ENCODE data around the gene TBC1D13.

Gene TBC1D13, protein sequence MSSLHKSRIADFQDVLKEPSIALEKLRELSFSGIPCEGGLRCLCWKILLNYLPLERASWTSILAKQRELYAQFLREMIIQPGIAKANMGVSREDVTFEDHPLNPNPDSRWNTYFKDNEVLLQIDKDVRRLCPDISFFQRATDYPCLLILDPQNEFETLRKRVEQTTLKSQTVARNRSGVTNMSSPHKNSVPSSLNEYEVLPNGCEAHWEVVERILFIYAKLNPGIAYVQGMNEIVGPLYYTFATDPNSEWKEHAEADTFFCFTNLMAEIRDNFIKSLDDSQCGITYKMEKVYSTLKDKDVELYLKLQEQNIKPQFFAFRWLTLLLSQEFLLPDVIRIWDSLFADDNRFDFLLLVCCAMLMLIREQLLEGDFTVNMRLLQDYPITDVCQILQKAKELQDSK

DNA sequence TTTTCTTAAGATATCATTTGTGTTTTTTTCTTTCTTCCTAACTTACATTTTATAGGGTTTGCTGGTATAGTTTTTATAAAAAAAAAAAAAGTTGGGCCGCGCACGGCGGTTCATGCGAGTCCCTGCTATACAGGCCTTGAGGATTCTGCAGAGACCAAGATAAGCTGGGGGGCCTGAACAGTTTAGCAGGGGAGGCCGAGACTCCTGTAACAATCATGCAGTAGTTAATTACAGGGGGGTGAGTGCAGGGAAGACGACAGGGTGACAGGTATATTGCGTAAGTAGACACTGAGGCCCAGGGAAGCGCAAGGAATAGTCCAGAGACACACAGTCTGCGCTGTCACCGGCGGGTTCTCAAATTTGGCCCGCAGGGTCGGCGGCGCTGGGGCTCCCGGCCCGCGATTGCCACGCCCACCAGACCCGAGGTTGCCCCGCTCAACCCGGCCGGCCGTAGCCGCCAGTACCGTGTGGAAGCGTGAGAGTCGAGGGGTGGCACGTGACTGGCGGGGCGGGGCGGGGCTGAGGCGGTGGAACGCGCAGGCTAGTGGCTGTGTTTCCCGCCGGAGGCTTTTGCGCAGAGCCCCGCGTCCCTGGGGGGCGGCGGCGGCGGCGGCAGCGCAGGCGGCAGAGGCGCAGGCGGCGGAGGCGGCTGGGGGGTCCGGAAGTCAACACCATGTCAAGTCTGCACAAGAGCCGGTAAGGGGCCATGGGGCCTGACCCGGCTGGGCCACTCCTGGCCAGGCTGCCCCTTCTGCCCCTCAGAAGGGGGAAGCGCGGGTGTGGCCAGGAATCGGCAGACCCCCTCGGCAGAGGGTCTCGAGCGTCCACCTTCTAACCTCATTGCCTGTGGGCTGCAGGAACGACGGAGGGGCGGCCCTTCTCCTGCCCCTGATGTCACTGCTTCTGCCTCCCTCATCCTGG, at the start of gene TBC1D13:
TBC1D13 (plus strand) TSS at position 573 of the 921 bp plus-strand sequence; CDS start at position 674, 101 bp downstream.
- H3K27me3 ChIP-seq (ENCODE audit: insufficient read depth, poor library complexity, severe bottlenecking): no peaks in the 10 kb centered on the region
- ATAC-seq (ENCODE audit: low read depth) (peak; percentile 97), DNase-seq (ENCODE audit: low spot score) (peak; percentile 83)
- H3K9me3 ChIP-seq (ENCODE audit: severe bottlenecking): no peaks in the 10 kb centered on the region
- no peaks in the 10 kb centered on the region for H3K4me1 ChIP-seq (ENCODE audit: insufficient read depth, poor library complexity, severe bottlenecking)
- peaks cover 13% of the 10 kb centered on the region for H3K36me3 ChIP-seq (ENCODE audit: low read depth)
- TF ChIP-seq, protein P1, sequence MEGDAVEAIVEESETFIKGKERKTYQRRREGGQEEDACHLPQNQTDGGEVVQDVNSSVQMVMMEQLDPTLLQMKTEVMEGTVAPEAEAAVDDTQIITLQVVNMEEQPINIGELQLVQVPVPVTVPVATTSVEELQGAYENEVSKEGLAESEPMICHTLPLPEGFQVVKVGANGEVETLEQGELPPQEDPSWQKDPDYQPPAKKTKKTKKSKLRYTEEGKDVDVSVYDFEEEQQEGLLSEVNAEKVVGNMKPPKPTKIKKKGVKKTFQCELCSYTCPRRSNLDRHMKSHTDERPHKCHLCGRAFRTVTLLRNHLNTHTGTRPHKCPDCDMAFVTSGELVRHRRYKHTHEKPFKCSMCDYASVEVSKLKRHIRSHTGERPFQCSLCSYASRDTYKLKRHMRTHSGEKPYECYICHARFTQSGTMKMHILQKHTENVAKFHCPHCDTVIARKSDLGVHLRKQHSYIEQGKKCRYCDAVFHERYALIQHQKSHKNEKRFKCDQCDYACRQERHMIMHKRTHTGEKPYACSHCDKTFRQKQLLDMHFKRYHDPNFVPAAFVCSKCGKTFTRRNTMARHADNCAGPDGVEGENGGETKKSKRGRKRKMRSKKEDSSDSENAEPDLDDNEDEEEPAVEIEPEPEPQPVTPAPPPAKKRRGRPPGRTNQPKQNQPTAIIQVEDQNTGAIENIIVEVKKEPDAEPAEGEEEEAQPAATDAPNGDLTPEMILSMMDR (IDR thresholded peaks at IDR 0.05; ENCODE audit: poor library complexity, severe bottlenecking): no peak
- H3K27ac ChIP-seq (ENCODE audit: poor library complexity, severe bottlenecking): peak within 1 kb of the TSS; percentile 46
- H3K4me3 ChIP-seq (ENCODE audit: severe bottlenecking): peak within 1 kb of the TSS; percentile 100

DNA sequence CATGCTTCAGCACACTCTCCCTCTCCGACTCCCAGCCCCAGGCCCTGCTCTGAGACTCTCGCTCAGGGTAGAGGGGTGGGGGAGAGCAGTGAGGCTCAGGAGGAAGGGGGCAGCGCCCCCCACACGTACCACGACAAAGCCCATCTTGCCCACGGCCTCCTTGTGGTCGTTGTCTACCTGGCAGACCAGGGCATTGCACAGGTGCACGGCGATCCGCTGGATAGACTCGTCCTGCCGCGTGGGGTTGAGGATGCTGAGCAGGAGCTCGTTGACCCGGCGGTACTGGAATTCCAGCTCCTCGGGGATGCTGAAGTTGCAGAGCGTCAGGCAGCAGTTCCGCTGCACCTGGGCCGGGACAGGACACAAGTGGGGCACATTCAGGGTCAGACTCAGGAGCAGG, 44.7 kb upstream of the TBC1D13 start:
- H3K4me1 ChIP-seq (ENCODE audit: insufficient read depth, poor library complexity, severe bottlenecking): no peaks in the 10 kb centered on the region
- no peaks in the 10 kb centered on the region for H3K36me3 ChIP-seq (ENCODE audit: low read depth)
- H3K27me3 ChIP-seq (ENCODE audit: insufficient read depth, poor library complexity, severe bottlenecking): no peaks in the 10 kb centered on the region
- TF ChIP-seq, protein P1 (IDR thresholded peaks at IDR 0.05; ENCODE audit: poor library complexity, severe bottlenecking): no peak
- no peak overlapping the region for H3K27ac ChIP-seq (ENCODE audit: poor library complexity, severe bottlenecking)
- DNase-seq (ENCODE audit: low spot score): no peak
- no peak for ATAC-seq (ENCODE audit: low read depth)
- H3K9me3 ChIP-seq (ENCODE audit: severe bottlenecking): no peaks in the 10 kb centered on the region
- no peak overlapping the region for H3K4me3 ChIP-seq (ENCODE audit: severe bottlenecking)

DNA sequence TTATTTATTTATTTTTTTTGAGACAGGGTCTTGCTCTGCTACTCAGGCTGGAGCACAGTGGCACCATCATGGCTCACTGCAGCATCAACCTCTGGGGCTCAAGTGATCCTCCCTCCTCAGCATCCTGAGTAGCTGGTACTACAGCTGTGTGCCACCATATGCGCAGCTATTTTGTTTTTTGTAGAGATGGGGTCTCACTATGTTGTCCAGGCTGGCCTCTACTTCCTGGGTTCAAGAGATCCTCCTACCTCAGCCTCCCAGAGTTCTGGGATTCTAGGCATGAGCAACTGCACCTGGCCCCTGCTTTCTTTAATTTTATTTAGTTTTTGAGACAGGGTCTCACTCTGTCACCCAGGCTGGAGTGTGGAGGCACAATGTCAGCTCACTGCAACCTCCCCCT, 43.6 kb upstream of the TBC1D13 start:
- TF ChIP-seq, protein P1 (IDR thresholded peaks at IDR 0.05; ENCODE audit: poor library complexity, severe bottlenecking): no peak
- Histone ChIP-seq H3K4me1 (ENCODE audit: insufficient read depth, poor library complexity, severe bottlenecking) (no peaks in the 10 kb centered on the region), H3K4me3 (ENCODE audit: severe bottlenecking) (no peak overlapping the region), H3K36me3 (ENCODE audit: low read depth) (no peaks in the 10 kb centered on the region), H3K27ac (ENCODE audit: poor library complexity, severe bottlenecking) (no peak overlapping the region), H3K9me3 (ENCODE audit: severe bottlenecking) (no peaks in the 10 kb centered on the region), H3K27me3 (ENCODE audit: insufficient read depth, poor library complexity, severe bottlenecking) (no peaks in the 10 kb centered on the region)
- ATAC-seq (ENCODE audit: low read depth): no peak
- no peak for DNase-seq (ENCODE audit: low spot score)

DNA sequence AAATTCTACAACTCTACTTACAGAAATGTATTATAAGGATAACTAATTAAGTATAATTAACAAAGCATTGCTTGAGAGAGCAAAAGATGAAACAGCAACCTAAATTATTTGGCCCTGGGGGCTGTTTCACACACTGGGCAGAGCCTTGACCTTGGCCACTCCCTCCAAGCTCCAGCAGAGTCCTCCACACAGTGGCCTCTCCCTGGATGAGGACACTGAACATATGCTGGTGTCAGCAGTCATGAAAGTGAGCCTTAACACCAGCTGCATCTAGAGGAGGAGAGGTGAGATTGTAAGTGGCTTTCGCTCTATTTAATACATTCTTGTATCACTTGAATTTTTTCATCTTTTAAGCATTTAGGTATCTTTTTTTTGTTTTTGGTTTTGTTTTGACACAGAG, 39.8 kb upstream of the TBC1D13 start:
- Histone ChIP-seq H3K27me3 (ENCODE audit: insufficient read depth, poor library complexity, severe bottlenecking) (no peaks in the 10 kb centered on the region), H3K27ac (ENCODE audit: poor library complexity, severe bottlenecking) (no peak overlapping the region), H3K4me3 (ENCODE audit: severe bottlenecking) (no peak overlapping the region), H3K4me1 (ENCODE audit: insufficient read depth, poor library complexity, severe bottlenecking) (no peaks in the 10 kb centered on the region), H3K36me3 (ENCODE audit: low read depth) (no peaks in the 10 kb centered on the region), H3K9me3 (ENCODE audit: severe bottlenecking) (no peaks in the 10 kb centered on the region)
- TF ChIP-seq, protein P1 (IDR thresholded peaks at IDR 0.05; ENCODE audit: poor library complexity, severe bottlenecking): no peak
- peak; percentile 40; the same call in 1 of the 3 replicates for ATAC-seq (ENCODE audit: low read depth)
- no peak for DNase-seq (ENCODE audit: low spot score)

Data from RWPE2 (cell line).